A549 (cell line): ENCODE results near the gene IRF8.

Experiments used
- CEBPB ChIP-seq, 2 experiments: fragments of >200 bp in 1 of 2; sonication (Bioruptor Twin) in 1 of 2; formaldehyde crosslinking in 1 of 2; IDR thresholded peaks; 2 replicates each; pipeline ENCODE4 v1.6.1; 2012 to 2016
- CTCF ChIP-seq: fragments of >200 bp; sonication (Bioruptor Twin); formaldehyde crosslinking; IDR thresholded peaks from 3 replicates; pipeline ENCODE4 v1.5.1; 2016
- EHMT2 ChIP-seq: fragments of 200-600 bp; sonication (generic); IDR thresholded peaks from 2 replicates; pipeline ENCODE4 v1.6.1; 2016; ENCODE audit warnings: antibody characterized with exemption, low read depth, mild to moderate bottlenecking, moderate library complexity
- EP300 ChIP-seq, 2 experiments: fragments of >200 bp; sonication (Bioruptor Twin); formaldehyde crosslinking; IDR thresholded peaks; 2 replicates in 1 of 2; 3 replicates in 1 of 2; pipeline ENCODE4 v1.6.1; 2016 to 2017
- KDM5A ChIP-seq: fragments of 200-600 bp; sonication (generic); IDR thresholded peaks from 2 replicates; pipeline ENCODE4 v1.6.1; 2016; ENCODE audit warnings: antibody characterized with exemption, mild to moderate bottlenecking
- MAX ChIP-seq: IDR thresholded peaks from 2 replicates; pipeline ENCODE4 v1.6.1; 2012
- POLR2A ChIP-seq: IDR thresholded peaks from 2 replicates; pipeline ENCODE4 v1.6.1; 2012; ENCODE audit warnings: mild to moderate bottlenecking, low read length
- RARB ChIP-seq: fragments of 250-450 bp; sonication (Bioruptor Pico); IDR thresholded peaks from 2 replicates; pipeline ENCODE4 v1.8.0; 2021; ENCODE audit warnings: mild to moderate bottlenecking, moderate library complexity
- USF2 ChIP-seq: fragments of 450-650 bp; IDR thresholded peaks from 2 replicates; pipeline ENCODE4 v1.6.1; 2014; ENCODE audit warnings: antibody characterized with exemption

- TF ChIP-seq POLR2A (no peak), KDM5A (no peak), CTCF (no peak), RARB (CRISPR knock-in tag) (no peak), CEBPB (IDR thresholded peaks at IDR 0.05) (no peak), MAX (no peak), EP300 (IDR thresholded peaks at IDR 0.05) (no peak), EHMT2 (no peak), USF2 (no peak)
These were observed 25.8 kb upstream of the IRF8 start for GRCh38 chr16:85873153-85873552.
